ENCODE data around the gene FAM3A. TPM values are rescaled to one million over a fixed set of nuclear protein-coding genes. Genes with fewer than 3 reads are reported as not detected.

The FAM3A gene
- total and polyA plus RNA-seq, 9 of the 15 experiments (the other 6 are each of a cell fraction or from before 2014, with no cell fraction given), result 0.75 to 70.6 (median 27.0) TPM

DNA sequence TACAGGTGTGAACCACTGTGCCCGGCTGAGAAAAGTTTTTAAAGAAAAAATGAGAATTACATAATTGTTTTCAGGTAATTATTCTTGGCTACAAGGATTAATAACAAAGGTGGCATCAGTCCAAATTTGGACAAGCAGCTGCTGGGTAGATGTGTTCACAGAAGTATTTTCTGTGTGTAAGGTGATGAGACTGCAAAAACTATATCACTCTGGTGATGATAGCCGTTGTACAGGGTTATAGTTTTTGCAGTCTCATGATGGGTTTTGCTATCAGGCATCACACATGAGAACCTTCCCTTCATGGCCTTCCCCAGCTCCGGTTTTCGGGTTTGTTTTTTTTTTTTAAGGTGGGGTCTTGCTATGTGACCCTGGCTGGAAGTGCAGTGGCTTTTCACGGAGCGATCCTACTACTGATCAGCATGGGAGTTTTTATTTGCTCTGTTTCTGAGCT lies 20.5 kb downstream of the FAM3A start (continued):
- TF ChIP-seq, protein P1, sequence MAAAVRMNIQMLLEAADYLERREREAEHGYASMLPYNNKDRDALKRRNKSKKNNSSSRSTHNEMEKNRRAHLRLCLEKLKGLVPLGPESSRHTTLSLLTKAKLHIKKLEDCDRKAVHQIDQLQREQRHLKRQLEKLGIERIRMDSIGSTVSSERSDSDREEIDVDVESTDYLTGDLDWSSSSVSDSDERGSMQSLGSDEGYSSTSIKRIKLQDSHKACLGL (CRISPR knock-in tag; IDR thresholded peaks at IDR 0.05; ENCODE audit: borderline replicate concordance, poor library complexity, severe bottlenecking), result no peak
- TF ChIP-seq HMGN3 (IDR thresholded peaks at IDR 0.05; ENCODE audit: borderline replicate concordance, extremely low read depth, insufficient read length, low read depth, low read length) (no peak), RFX5 (IDR thresholded peaks at IDR 0.05; ENCODE audit: low read depth, low read length) (no peak), ZNF324 (CRISPR knock-in tag; IDR thresholded peaks at IDR 0.05) (no peak), COPS2 (conservative IDR thresholded peaks at IDR 0.05) (no peak), TAF15 (IDR thresholded peaks at IDR 0.05; ENCODE audit: low read depth, low read length) (no peak), SIN3A (IDR thresholded peaks at IDR 0.05; ENCODE audit: borderline replicate concordance in 2 of 2, control insufficient read depth in 1 of 2, low read depth in 2 of 2, low read length in 2 of 2) (no peak), SP2 (IDR thresholded peaks at IDR 0.05; ENCODE audit: extremely low read depth, low read depth, low read length, poor library complexity, severe bottlenecking) (no peak), POU5F1 (IDR thresholded peaks at IDR 0.05; ENCODE audit: borderline replicate concordance, low read depth, low read length, partially characterized antibody) (no peak), TCF7 (IDR thresholded peaks at IDR 0.05; ENCODE audit: borderline replicate concordance) (no peak), SMARCC2 (IDR thresholded peaks at IDR 0.05; ENCODE audit: low read depth) (no peak), SMARCB1 (IDR thresholded peaks at IDR 0.05; ENCODE audit: insufficient read length, low read depth) (no peak), SMAD2 (IDR thresholded peaks at IDR 0.05; ENCODE audit: low read depth, low read length) (no peak), ATF1 (CRISPR knock-in tag; IDR thresholded peaks at IDR 0.05) (no peak), ATF1 (tag; IDR thresholded peaks at IDR 0.05) (peak; percentile 53), PHB2 (IDR thresholded peaks at IDR 0.05; ENCODE audit: low read depth) (no peak)
- TF ChIP-seq, protein P2, sequence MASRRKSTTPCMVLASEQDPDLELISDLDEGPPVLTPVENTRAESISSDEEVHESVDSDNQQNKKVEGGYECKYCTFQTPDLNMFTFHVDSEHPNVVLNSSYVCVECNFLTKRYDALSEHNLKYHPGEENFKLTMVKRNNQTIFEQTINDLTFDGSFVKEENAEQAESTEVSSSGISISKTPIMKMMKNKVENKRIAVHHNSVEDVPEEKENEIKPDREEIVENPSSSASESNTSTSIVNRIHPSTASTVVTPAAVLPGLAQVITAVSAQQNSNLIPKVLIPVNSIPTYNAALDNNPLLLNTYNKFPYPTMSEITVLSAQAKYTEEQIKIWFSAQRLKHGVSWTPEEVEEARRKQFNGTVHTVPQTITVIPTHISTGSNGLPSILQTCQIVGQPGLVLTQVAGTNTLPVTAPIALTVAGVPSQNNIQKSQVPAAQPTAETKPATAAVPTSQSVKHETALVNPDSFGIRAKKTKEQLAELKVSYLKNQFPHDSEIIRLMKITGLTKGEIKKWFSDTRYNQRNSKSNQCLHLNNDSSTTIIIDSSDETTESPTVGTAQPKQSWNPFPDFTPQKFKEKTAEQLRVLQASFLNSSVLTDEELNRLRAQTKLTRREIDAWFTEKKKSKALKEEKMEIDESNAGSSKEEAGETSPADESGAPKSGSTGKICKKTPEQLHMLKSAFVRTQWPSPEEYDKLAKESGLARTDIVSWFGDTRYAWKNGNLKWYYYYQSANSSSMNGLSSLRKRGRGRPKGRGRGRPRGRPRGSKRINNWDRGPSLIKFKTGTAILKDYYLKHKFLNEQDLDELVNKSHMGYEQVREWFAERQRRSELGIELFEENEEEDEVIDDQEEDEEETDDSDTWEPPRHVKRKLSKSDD (conservative IDR thresholded peaks at IDR 0.05; ENCODE audit: low read length), result no peak
- TF ChIP-seq, protein P3, sequence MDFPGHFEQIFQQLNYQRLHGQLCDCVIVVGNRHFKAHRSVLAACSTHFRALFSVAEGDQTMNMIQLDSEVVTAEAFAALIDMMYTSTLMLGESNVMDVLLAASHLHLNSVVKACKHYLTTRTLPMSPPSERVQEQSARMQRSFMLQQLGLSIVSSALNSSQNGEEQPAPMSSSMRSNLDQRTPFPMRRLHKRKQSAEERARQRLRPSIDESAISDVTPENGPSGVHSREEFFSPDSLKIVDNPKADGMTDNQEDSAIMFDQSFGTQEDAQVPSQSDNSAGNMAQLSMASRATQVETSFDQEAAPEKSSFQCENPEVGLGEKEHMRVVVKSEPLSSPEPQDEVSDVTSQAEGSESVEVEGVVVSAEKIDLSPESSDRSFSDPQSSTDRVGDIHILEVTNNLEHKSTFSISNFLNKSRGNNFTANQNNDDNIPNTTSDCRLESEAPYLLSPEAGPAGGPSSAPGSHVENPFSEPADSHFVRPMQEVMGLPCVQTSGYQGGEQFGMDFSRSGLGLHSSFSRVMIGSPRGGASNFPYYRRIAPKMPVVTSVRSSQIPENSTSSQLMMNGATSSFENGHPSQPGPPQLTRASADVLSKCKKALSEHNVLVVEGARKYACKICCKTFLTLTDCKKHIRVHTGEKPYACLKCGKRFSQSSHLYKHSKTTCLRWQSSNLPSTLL (IDR thresholded peaks at IDR 0.05), result no peak
- TF ChIP-seq, protein P4, sequence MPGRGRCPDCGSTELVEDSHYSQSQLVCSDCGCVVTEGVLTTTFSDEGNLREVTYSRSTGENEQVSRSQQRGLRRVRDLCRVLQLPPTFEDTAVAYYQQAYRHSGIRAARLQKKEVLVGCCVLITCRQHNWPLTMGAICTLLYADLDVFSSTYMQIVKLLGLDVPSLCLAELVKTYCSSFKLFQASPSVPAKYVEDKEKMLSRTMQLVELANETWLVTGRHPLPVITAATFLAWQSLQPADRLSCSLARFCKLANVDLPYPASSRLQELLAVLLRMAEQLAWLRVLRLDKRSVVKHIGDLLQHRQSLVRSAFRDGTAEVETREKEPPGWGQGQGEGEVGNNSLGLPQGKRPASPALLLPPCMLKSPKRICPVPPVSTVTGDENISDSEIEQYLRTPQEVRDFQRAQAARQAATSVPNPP (IDR thresholded peaks at IDR 0.05; ENCODE audit: borderline replicate concordance, insufficient read depth, insufficient read length), result no peak
